IPS DF 4.7 (cell line): ENCODE results near the gene RAB26.
"Not testable (repeated sequence)": the region's sequence is repeated elsewhere in the genome, so short reads cannot be mapped to it uniquely, and the experiment has no call there.

Experiments used
- DNase-seq: peaks from one replicate; pipeline ENCODE4 v3.0.0-alpha.2; 2013; ENCODE audit warnings: low spot score; ENCODE audit errors: extremely low read depth

The RAB26 gene

GRCh38 chr16:2195322-2196161, 47.1 kb downstream of the RAB26 start:
- no peak for DNase-seq

GRCh38 chr16:2196162-2196980, 47.9 kb downstream of the RAB26 start, which contains the start of gene CASKIN1:
TSS of gene CASKIN1 (minus strand) at chr16:2196605. CDS start at chr16:2196432, 173 bp downstream.
- no peak for DNase-seq

GRCh38 chr16:2196981-2197511, 48.6 kb downstream of the RAB26 start:
- DNase-seq, result no peak

- DNase-seq, result no peak
Measured at GRCh38 chr16:2197765-2198164, 49.3 kb downstream of the RAB26 start.

- no peak for DNase-seq
Measured at GRCh38 chr16:2198283-2198682, 49.9 kb downstream of the RAB26 start.

- no peak for DNase-seq
Measured at GRCh38 chr16:2199095-2199494, 50.7 kb downstream of the RAB26 start.

- DNase-seq, result no peak
Measured at GRCh38 chr16:2199621-2200139, 51.3 kb downstream of the RAB26 start.

GRCh38 chr16:2200313-2200712, 51.9 kb downstream of the RAB26 start:
- DNase-seq, result no peak

- not testable (repeated sequence) for DNase-seq
Measured at GRCh38 chr16:2203119-2203688, 54.8 kb downstream of the RAB26 start.
